ENCODE results near the gene USP31.

- no peak for TF ChIP-seq CTCF (IDR thresholded peaks at IDR 0.05)
- no peak for TF ChIP-seq EZH2 (IDR thresholded peaks at IDR 0.05; ENCODE audit: borderline replicate concordance, insufficient read depth, low read depth, low read length, poor library complexity, severe bottlenecking)
These were observed 17.2 kb downstream of the USP31 start for GRCh38 chr16:23131931-23132621.

Data from B cell (primary cell).